WI38 (cell line): Measurements from ENCODE around the gene SLC2A6.

Source experiments
- H3K4me3 ChIP-seq: 2 replicates; pipeline ENCODE4 v1.5.1; 2011; ENCODE audit warnings: low read depth, mild to moderate bottlenecking, control low read depth, low read length
- CTCF ChIP-seq: IDR thresholded peaks from 2 replicates; pipeline ENCODE4 v1.5.1; 2012; ENCODE audit warnings: low read depth, mild to moderate bottlenecking, control low read depth, low read length

SLC2A6 gene

GRCh38 chr9:133499132-133499891 is 20.4 kb upstream of the SLC2A6 start:
- H3K4me3 ChIP-seq: no peak overlapping the region
- no peak for TF ChIP-seq CTCF

DNA sequence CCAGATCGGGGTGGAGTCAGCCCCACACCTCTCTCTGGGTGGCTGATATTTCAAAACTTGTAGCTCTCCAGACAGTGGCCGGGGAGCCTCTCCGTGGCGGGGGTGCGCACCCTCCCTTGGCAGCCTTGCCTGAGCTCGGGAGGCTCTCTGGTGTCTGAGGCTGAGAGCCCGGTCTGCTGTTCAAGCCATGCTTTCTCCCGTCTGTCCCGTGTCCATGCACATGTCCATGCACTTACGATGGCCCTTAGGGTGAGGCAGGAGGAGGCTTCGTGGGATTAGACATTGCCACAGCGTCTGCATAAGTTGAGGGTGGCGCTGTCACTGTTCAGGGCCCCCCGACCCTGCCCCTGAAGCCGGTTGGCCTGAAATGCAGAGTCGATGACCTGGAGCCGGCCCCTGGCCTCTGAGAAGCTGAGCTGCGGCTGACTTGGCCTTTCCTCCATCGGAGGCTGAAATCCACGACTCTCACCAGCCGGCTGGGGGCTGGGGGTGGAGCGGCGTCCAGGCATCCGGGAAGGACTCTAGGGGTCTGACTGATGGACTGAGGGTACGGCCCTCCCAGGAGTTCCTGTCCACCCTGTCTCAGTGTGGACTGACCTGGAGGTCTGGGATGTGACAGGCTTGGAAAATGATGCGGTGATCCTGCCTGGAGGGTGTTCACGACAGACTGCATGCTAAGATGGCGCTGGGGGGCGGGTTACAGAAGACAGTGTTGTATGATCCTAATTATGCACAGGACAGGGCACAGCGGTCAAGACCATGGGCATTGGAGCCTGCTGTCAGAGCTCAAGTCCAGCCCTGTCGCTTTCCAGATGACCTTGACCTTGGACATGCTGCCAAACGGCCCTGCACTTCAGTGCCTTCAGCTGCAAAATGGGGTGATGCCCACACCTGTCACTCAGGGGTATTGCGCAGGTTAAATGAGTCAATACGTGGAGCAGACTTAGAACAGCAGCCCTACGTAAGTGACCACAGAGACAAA is 18.3 kb upstream of the SLC2A6 start:
- no peak overlapping the region for H3K4me3 ChIP-seq
- no peak for TF ChIP-seq CTCF

DNA sequence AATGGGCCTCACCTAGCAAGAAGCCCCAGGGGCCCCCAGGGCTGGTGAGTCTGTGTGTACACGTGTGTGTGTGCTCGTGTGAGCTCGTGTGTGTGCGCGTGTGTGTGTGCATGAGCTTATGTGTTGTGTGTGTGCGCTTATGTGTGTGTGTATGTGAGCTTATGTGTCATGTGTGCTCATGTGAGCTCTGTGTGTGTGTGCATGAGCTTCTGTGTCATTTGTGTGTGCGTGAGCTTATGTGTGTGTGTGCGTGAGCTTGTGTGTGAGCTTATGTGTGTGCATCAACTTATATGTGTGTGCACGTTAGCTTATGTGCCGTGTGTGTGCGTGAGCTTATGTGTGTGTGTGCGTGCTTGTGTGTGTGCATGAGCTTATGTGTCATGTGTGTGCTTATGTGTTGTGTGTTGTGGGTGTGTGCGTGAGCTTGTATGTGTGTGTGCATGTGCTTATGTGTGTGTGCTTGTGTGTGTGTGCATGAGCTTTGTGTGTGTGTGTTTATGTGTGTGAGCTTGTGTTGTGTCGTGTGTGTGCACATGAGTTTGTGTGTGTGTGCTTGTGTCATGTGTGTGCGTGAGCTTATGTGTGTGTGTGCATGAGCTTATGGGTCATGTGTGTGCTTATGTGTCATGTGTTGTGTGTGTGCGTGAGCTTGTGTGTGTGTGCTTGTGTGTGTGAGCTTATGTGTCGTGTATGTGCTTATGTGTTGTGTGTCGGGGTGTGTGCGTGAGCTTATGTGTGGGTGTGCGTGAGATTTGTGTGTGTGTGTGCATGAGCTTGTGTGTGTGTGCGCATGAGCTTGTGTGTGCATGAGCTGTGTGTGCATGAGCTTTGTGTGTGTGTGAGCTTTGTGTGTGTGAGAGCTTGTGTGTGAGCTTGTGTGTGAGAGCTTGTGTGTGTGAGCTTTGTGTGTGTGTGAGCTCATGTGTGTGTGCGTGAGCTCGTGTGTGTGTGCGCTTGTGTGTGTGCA is 16.7 kb upstream of the SLC2A6 start:
- no peak overlapping the region for H3K4me3 ChIP-seq
- no peak for TF ChIP-seq CTCF

DNA sequence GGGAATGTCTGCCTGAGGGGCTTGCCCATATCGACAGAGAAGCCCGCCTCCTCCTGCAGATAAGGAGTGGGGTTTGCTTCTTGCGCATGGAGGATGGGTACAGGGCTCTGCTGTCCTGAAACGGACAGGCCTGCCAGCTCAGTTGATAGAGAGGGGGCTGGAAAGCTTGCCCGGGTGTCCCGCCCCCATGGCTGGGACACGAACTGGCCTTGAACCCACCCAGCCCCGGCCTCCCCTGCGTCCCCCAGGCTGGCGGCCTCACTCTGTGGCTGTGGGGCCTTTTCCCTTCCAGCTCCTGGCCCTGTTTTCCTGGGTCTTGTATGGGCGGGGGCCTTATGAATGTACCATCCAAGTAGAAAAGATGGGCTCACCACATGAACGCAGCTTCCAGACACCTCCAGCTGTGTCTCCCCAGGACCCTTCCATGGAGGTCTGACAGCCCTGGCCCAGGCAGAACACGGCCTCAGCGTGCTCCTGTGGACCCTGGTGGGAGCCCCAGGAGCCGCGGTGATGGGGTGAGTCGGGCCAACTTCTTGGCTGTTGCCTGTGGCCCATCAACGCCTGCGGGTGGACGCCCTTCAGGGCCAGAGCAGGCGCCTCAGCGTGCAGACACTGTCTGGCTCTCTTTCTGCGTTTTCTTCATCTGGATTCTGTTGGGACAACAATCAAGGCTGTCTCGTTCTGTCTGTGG is 15.9 kb upstream of the SLC2A6 start:
- no peak for TF ChIP-seq CTCF
- no peak overlapping the region for H3K4me3 ChIP-seq

GRCh38 chr9:133493845-133494540 is 15.1 kb upstream of the SLC2A6 start:
- no peak overlapping the region for H3K4me3 ChIP-seq
- no peak for TF ChIP-seq CTCF

- H3K4me3 ChIP-seq: no peak overlapping the region
- no peak for TF ChIP-seq CTCF
These were observed 14.5 kb upstream of the SLC2A6 start for GRCh38 chr9:133493428-133493827.
